GM10847 (cell line): ENCODE results near the gene MNT.

Experiments used
- POLR2A ChIP-seq: IDR thresholded peaks from 2 replicates; pipeline ENCODE4 v1.6.1; 2011; ENCODE audit not compliant: insufficient read length; ENCODE audit errors: extremely low read depth

Gene MNT

GRCh38 chr17:2391597-2392251 is 9.1 kb downstream of the MNT start:
- TF ChIP-seq POLR2A = no peak

- no peak for TF ChIP-seq POLR2A
Observed at GRCh38 chr17:2390199-2390836, 10.5 kb downstream of the MNT start.

GRCh38 chr17:2388683-2389055 is 12.2 kb downstream of the MNT start:
- TF ChIP-seq POLR2A = no peak

- TF ChIP-seq POLR2A = no peak
Observed at GRCh38 chr17:2388020-2388682, 12.7 kb downstream of the MNT start.

GRCh38 chr17:2387086-2388019 is 13.5 kb downstream of the MNT start:
- no peak for TF ChIP-seq POLR2A

- no peak for TF ChIP-seq POLR2A
Observed at GRCh38 chr17:2386400-2387085, 14.3 kb downstream of the MNT start.

GRCh38 chr17:2385240-2386210 is 15.3 kb downstream of the MNT start:
- TF ChIP-seq POLR2A = no peak

- no peak for TF ChIP-seq POLR2A
Observed at GRCh38 chr17:2384439-2385127, 16.3 kb downstream of the MNT start.

GRCh38 chr17:2383628-2384167 is 17.2 kb downstream of the MNT start:
- no peak for TF ChIP-seq POLR2A

GRCh38 chr17:2380950-2381649 is 19.8 kb downstream of the MNT start:
- no peak for TF ChIP-seq POLR2A

GRCh38 chr17:2380226-2380922 is 20.5 kb downstream of the MNT start:
- no peak for TF ChIP-seq POLR2A
